ENCODE data around the gene GPR137B. TPM values are rescaled to one million over a fixed set of nuclear protein-coding genes. Genes with fewer than 3 reads are reported as not detected.
A peak's percentile ranks its signal among the peaks of the same experiment; 100 is the strongest.

The GPR137B gene
- total and polyA plus RNA-seq, 12 donors: 3.4 to 30.0 (median 13.7) TPM

DNA sequence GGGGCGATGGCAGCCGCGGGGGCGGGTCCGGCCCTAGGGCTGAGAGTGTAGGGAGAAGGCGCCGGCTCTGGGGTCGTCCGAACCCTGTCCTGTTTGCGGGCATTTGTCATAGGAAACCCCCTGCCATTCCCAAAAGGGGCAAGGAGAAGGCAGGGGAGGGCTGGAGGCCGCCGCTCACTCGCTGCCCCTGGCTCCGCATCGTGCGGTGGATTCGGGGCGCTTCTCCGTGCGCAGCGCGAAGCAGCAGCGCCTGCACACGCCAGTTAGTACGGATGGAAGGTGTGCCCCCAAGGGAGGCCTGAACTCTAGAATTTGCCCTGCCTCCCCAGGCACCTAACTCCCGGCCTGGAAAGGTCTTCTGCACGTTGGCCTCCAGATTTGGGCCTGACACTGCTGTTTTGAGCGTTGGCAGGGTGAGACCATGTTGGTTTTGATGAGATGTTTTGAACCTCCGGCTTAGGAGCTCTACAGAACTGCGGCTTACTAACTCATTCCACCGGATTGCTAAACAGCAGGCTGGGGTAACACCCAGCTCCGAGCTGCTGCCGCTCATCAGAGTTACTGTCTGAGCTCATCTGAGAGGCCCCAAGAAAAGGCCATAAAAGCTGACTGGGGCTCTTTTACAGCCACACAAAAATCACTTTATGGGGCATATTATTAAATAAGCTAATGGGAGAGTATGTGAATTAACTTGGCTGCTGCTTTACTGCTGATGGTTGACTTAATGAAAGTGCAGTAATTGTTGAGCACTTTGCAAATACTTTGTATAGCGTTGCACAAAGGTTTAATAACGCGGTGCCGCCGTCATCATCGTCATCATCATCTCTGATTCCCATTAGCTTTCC, 987 bp downstream of the GPR137B start:
- H3K27ac ChIP-seq: peak overlapping the region in 2 of 5 donors; percentile 66 to 81
- no peak for TF ChIP-seq POLR2A (IDR thresholded peaks at IDR 0.05)
- no peak for TF ChIP-seq CTCF (IDR thresholded peaks at IDR 0.05)

DNA sequence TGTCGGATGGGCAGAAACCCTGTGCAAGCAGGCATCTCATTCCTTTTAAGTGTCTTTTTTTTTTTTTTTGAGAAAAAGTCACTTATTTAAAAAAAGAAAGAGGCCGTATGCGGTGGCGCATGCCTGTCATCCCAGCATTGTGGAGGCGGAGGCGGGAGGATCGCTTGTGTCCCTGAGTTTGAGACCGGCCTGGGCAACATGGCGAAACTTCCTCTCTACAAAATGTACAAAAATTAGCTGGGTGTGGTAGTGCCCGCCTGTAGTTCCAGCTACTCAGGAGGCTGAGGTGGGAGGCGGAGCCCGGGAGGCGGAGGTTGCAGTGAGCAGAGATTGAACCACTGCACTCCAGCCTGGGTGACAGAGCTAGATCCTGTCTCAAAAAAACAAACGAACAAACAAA, 1.7 kb downstream of the GPR137B start:
- TF ChIP-seq POLR2A (IDR thresholded peaks at IDR 0.05): no peak
- no peak for TF ChIP-seq CTCF (IDR thresholded peaks at IDR 0.05)
- intact Hi-C loops (cut with DNase I): no loop called here
- DNase-seq: no peak
- 88 to 91% (median 90%) methylated on average over 14 of the region's 14 CpGs for WGBS, 4 donors
- no peaks in the 10 kb centered on the region for H3K9me3 ChIP-seq (replicated peaks in 1 of 3)
- peaks cover 0 to 14% of the 10 kb centered on the region in 2 donors for H3K4me1 ChIP-seq (replicated peaks in 1 of 2)
- no peaks in the 10 kb centered on the region for H3K27me3 ChIP-seq
- H3K4me3 ChIP-seq: peak overlapping the region in 1 of 4 donors; percentile 73
- no peak overlapping the region for H3K27ac ChIP-seq
- H3K36me3 ChIP-seq (replicated peaks in 1 of 2): no peaks in the 10 kb centered on the region

More for the DNA sequence above, 987 bp downstream of the GPR137B start:
- Histone ChIP-seq H3K9me3 (replicated peaks in 1 of 3) (no peaks in the 10 kb centered on the region), H3K36me3 (replicated peaks in 1 of 2) (no peaks in the 10 kb centered on the region), H3K27me3 (no peaks in the 10 kb centered on the region), H3K4me1 (replicated peaks in 1 of 2) (peaks cover 0 to 14% of the 10 kb centered on the region in 2 donors), H3K4me3 (peak overlapping the region; percentile 2 to 73 (median 12))
- WGBS, 4 donors: 34 to 59% (median 39%) methylated on average over 20 to 39 of the region's 39 CpGs
- intact Hi-C loops (cut with DNase I): no loop called here
- DNase-seq: no peak

- H3K4me1 ChIP-seq (replicated peaks in 1 of 2): peaks cover 0 to 14% of the 10 kb centered on the region in 2 donors
- no peak for TF ChIP-seq POLR2A (IDR thresholded peaks at IDR 0.05)
- no peak for TF ChIP-seq CTCF (IDR thresholded peaks at IDR 0.05)
- H3K4me3 ChIP-seq: no peak overlapping the region
- intact Hi-C loops (cut with DNase I): no loop called here
- H3K27me3 ChIP-seq: no peaks in the 10 kb centered on the region
- no peak for DNase-seq
- no peaks in the 10 kb centered on the region for H3K9me3 ChIP-seq (replicated peaks in 1 of 3)
- H3K36me3 ChIP-seq (replicated peaks in 1 of 2): no peaks in the 10 kb centered on the region
- 80 to 88% (median 80%) methylated on average over 11 to 12 of the region's 12 CpGs for WGBS, 4 donors
- no peak overlapping the region for H3K27ac ChIP-seq
Measured at GRCh38 chr1:236144446-236145150, 2.3 kb downstream of the GPR137B start.

DNA sequence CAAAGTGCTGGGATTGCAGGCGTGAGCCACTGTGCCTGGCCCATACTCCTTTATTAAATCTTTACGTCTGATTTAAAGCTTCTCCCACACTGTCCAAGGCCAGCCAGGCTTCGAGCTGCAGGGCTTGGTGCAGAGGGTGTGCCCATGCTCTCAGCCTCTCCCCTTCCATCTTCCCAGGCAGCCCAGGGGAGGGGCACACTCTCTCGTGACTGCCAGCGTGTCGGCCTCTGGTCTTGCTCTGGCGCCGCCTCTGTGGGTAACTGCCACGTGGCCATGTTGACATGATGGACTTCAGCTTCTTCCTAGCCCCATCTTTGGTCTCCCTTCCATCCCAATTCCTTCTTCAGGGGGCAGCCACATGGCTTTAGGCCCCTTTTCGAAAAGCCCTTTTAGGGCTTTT, 4.7 kb downstream of the GPR137B start:
- Histone ChIP-seq H3K4me1 (replicated peaks in 1 of 2) (peaks cover 0 to 7% of the 10 kb centered on the region in 2 donors), H3K4me3 (no peak overlapping the region), H3K36me3 (replicated peaks in 1 of 2) (no peaks in the 10 kb centered on the region), H3K27me3 (no peaks in the 10 kb centered on the region), H3K27ac (no peak overlapping the region), H3K9me3 (replicated peaks in 1 of 3) (no peaks in the 10 kb centered on the region)
- TF ChIP-seq CTCF (IDR thresholded peaks at IDR 0.05) (no peak), POLR2A (IDR thresholded peaks at IDR 0.05) (no peak)
- intact Hi-C loops (cut with DNase I): no loop called here
- no peak for DNase-seq
- 83 to 87% (median 86%) methylated on average over 9 to 10 of the region's 10 CpGs for WGBS, 4 donors

Measured in adrenal gland (tissue), 12 donors.